Cardiac fibroblast (primary cell): ENCODE measurements around the gene SHOC2.

ENCODE experiments used
- DNase-seq, 2 donors: peaks; one replicate each; pipeline versions ENCODE4 v3.0.0 to v3.0.0-alpha.2; 2010; ENCODE audit warnings: low read depth in 2 of 2
- H3K4me3 ChIP-seq, 2 donors: replicated peaks in 1 of 2; 1 replicate in 1 of 2; 2 replicates in 1 of 2; pipeline ENCODE4 v1.5.1; 2011; ENCODE audit warnings: low read depth in 2 of 2, low read length in 2 of 2, mild to moderate bottlenecking in 2 of 2, moderate library complexity in 1 of 2
- CTCF ChIP-seq: IDR thresholded peaks from one replicate; pipeline ENCODE4 v1.5.1; 2011; ENCODE audit warnings: low read depth, mild to moderate bottlenecking, low read length, inconsistent platforms

Gene SHOC2

GRCh38 chr10:110885932-110886674, 33.3 kb upstream of the SHOC2 start:
- no peak overlapping the region for H3K4me3 ChIP-seq
- no peak for DNase-seq

GRCh38 chr10:110887560-110887959, 31.8 kb upstream of the SHOC2 start:
- DNase-seq = no peak
- H3K4me3 ChIP-seq = no peak overlapping the region

More at GRCh38 chr10:110885932-110886674, 33.3 kb upstream of the SHOC2 start:
- TF ChIP-seq CTCF = no peak

GRCh38 chr10:110892602-110893288, 26.7 kb upstream of the SHOC2 start:
- no peak for DNase-seq
- no peak overlapping the region for H3K4me3 ChIP-seq
- TF ChIP-seq CTCF = no peak

More at GRCh38 chr10:110887560-110887959, 31.8 kb upstream of the SHOC2 start:
- TF ChIP-seq CTCF = no peak

- TF ChIP-seq CTCF = peak; percentile 45
- H3K4me3 ChIP-seq = no peak overlapping the region
- peak; percentile 69 to 71 for DNase-seq
These were observed 25.7 kb upstream of the SHOC2 start for GRCh38 chr10:110893559-110894179.

GRCh38 chr10:110897184-110897583, 22.2 kb upstream of the SHOC2 start:
- no peak overlapping the region for H3K4me3 ChIP-seq

GRCh38 chr10:110898391-110898790, 21.0 kb upstream of the SHOC2 start:
- DNase-seq = peak in 1 of 2 donors; percentile 53
- H3K4me3 ChIP-seq = no peak overlapping the region
- TF ChIP-seq CTCF = no peak

More at GRCh38 chr10:110897184-110897583, 22.2 kb upstream of the SHOC2 start:
- TF ChIP-seq CTCF = no peak
- no peak for DNase-seq
